Eye (tissue), 1 donor: ENCODE results near the gene ZNF397.
A peak's percentile ranks its signal among the peaks of the same experiment; 100 is the strongest.
"Not testable (repeated sequence)": the region's sequence is repeated elsewhere in the genome, so short reads cannot be mapped to it uniquely, and the experiment has no call there.

Experiments used
- DNase-seq: peaks from one replicate; pipeline ENCODE4 v3.0.0-alpha.2; 2015

The ZNF397 gene

DNA sequence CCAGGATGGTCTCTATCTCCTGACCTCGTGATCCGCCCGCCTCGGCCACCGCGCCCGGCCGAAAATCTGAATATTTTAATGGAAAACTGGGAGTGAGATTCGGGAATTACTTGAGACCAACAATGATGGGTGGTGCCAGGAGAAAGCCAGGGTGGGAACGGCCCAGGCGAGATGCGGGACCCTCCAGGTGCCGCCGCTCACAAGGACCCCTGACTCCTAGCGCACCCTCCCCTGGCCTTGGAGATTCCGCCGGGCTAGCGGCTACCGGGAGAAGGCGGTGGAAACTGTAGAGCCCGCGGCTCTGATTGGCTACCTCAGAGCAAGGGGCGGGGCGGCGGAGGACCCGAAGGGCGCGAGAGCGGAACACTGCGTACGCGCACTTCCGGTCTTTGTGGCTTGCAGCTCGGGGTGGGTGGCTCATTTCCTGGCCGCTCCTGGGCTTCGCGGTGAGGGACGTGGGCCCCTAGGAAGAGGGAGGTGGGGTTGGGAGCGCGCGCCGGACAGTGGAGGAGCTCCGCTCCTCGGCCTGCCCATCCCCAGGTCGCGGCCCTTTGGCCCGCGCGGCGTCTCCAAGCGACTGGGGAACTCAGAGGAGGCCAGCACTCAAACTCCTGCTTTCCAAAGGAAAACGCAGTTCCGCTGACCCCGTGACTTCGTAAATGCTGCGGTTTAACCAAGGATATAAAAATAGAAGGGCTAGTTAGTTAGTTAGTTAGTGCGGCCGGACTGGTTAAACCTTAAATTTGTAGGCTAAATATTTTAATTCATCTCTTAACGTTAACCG is at the start of gene ZNF397:
ZNF397 (plus strand) TSS at position 371 of the 784 bp plus-strand sequence. CDS start 1,437 bp downstream, outside the sequence.
- DNase-seq = peak; percentile 99

DNA sequence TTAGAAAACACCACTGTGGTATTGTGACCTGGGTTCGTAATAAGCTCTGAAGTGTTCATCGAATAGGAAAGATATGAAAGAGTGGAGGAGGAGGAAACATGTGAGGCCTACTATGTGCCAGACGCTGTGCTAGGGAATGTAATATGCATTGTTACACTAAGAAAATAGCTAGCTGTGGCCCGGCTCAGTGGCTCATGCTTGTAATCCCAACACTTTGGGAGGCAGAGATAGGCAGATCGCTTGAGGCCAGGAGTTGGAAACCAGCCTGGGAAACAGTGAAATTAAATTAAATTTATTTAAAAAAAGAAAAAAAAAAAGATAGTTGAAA is 49.2 kb upstream of the ZNF397 start:
- no peak for DNase-seq

DNA sequence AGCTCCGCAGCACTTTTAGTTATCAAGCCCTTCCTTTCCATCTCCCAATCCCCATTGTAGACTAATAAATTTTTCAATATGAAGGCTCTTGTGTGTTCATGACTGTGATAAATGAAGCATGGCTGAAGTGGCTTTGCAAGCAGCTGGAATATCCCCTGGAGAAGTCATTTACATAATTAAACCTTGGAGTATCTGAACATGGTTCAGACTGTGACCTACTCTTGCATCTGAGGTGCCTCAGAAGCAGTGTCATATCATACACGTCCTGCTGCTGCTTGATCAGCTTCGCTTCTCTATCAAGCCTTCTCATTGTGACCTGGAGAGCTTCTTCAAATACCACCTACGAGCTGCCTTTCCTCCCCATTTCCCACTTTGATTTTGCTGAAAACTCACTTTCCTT is 48.4 kb upstream of the ZNF397 start:
- DNase-seq = peak; percentile 78

DNA sequence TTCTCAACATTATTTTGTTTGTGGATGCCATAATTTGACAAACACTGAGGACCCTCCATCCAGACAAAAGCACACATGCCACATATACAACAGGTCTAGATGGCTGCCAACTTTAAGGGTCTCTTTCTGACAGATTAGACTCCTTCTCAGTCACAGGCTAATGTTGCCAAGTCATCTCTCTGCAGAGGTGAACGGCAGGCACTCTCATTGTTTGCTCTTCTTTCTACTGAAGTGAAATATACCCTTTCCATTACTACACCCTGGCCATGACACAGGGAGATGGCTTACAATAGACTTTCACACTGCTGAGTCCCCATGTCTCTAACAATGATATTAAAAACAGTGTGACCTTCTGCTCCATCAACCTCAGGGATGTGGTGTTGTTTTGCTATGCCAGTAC is 47.5 kb upstream of the ZNF397 start:
- DNase-seq = no peak

DNA sequence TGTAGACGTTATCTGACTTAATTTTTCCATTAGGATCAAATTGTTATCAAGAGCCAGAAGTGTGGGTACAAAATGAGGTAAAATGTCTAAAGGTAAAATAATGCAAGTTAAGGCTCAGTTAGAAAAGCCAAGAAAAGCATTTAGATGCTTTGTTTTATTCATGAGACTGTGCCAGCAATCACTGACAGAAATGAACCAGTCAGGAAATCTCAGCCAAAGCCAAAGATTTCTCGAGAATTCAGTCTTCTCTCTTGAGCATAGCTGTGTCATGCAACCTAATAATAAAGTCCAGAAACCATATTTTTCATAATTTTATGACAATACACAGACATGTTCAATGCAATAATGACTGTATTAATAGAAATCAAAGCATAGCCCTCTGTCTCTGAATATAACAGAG is 43.5 kb upstream of the ZNF397 start:
- DNase-seq = peak; percentile 40

DNA sequence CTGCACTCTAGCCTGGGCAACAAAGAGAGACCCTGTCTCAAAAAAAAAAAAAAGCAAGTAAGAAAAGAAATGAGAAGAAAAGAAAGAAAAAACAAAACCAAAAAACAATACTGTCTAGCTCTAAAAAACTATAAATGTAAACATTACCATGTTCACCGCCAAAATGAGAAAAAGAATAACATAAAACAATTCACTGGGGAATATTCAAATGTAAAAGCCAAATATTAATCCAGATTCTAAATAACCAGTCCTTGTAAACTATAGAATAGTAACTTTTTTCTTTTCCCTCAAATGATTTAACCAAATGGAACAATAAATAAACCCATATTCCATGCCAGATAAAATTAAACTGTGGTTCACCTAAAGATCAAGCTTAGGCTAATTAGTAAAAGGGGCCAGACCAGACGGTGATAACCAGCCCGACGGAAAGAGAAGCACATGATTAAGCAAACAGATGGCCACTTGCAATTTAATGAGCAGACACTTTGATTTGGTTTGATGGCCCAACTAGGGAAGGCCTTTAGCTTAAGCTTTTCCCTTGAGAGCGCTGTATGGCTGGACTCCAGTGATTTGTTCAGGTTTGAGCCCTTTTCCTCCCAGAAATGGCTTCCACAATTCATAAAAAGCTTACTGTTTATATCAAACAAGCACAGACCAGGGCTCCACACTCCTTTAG is 39.4 kb upstream of the ZNF397 start:
- DNase-seq = peak; percentile 67

DNA sequence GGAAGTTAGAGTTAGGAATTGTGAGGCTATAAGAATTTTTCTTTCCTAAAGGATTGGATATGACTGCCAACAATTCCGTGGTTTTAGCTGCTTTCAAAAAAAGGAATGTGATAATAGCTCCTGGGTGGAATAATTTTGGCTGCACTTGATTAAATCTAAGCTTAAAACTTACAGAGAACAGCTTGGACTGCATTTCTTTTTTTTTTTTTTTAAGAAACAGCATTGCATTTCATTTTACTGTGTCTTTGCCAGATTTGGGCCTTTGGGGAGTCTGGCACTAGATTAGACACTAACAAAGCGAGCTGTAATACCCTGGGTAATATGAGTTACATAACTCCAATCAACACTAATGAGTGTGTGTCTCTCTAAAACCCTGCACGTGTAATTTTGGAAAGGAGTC is 37.8 kb upstream of the ZNF397 start:
- DNase-seq = peak; percentile 44

DNA sequence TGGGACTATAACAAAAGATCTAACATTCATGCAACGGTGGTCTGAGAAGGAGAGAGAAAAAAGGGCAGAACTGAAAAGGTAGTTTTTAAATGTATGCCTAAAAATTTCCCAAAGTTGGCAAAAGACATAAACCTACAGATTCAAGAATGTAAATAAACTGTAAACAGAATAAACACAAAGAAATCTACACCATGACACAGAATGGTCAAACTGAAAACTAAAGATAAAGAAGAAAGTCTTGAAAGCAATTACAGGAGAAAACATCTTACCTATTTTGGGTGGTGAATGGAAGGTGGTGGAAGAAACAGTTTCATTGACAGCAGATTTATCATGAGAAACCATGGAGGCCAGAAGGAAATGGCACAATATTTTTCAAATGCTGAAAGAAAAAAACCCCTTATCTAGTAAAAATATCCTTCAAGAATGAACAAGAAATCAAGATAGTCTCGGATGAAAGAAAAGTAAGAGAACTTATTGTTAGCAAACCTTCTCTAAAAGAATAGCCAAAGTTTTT is 35.6 kb upstream of the ZNF397 start:
- DNase-seq = no peak

DNA sequence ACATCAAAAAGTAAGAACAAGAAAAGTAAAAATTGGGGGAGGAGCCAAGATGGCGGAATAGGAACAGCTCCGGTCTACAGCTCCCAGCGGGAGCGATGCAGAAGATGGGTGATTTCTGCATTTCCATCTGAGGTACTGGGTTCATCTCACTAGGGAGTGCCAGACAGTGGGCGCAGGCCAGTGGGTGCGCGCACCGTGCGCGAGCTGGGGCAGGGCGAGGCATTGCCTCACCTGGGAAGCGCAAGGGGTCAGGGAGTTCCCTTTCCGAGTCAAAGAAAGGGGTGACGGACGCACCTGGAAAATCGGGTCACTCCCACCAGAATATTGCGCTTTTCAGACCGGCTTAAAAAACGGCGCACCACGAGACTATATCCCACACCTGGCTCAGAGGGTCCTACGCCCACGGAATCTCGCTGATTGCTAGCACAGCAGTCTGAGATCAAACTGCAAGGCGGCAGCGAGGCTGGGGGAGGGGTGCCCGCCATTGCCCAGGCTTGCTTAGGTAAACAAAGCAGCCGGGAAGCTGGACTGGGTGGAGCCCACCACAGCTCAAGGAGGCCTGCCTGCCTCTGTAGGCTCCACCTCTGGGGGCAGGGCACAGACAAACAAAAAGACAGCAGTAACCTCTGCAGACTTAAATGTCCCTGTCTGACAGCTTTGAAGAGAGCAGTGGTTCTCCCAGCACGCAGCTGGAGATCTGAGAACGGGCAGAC is 34.9 kb upstream of the ZNF397 start:
- not testable (repeated sequence) for DNase-seq

DNA sequence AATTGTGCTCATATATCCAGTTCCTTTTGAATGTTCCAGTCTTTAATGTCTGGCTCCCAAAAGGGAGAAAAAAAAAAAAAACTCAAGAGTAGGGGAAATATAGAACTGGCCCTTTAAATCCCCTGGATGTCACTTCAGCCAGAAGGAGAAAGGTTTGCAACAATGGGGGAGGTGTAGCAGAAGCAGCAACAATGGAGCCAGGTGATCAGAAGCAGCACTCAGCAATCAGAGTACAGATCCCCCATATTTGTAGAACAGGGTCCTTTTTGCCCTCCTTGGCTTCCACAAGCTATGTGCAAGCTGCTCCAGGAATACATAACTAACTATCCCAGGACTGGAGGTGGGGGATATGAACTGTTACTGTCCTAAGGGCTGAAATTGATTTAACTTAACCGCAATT is 25.8 kb upstream of the ZNF397 start:
- DNase-seq = no peak

DNA sequence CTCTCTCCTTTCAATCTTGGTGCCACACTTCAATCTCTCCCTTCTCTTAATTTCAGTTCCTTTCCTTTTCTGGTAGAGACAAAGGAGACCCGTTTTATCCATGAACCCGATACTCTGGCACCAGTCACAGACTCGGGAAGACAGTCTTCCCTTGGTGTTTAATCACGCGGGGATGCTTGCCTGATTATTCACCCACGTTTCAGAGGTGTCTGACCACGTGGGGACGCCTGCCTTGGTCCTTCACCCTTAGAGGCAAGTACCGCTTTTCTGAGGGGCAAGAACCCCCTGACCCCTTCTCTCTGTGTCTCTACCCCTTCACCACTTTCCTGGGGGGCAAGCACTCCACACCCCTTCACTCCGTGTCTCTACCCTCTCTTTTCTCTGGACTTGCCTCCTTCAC is 24.2 kb upstream of the ZNF397 start:
- DNase-seq = not testable (repeated sequence)

DNA sequence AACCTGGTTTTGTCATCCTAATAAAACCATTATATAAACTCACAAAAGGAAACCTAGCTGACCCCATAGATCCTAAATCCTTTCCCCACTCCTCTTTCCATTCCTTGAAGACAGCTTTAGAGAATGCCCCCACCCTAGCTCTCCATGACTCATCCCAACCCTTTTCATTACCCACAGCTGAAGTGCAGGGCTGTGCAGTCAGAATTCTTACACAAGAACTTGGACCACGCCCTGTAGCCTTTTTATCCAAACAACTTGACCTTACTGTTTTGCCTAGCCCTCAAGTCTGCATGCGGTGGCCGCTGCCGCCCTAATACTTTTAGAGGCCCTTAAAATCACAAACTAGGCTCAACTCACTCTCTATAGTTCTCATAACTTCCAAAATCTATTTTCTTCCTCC is 21.5 kb upstream of the ZNF397 start:
- not testable (repeated sequence) for DNase-seq

DNA sequence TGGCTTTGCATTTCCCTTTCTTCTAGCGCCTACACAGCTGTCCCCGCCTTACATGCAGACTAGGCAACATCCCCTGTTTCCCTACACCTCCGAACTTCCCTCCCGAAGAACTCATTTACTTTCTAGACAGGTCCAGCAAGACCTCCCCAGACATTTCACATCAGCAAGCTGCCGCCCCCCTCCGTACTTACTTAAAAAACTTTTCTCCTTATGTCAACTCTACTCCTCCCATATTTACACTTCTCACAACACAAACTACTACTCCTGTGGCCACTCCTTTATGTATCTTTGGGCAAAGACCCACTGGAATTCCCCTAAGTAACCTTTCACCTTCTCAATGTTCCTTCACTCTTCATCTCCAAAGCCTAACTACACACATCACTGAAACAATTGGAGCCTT is 20.4 kb upstream of the ZNF397 start:
- DNase-seq = no peak

DNA sequence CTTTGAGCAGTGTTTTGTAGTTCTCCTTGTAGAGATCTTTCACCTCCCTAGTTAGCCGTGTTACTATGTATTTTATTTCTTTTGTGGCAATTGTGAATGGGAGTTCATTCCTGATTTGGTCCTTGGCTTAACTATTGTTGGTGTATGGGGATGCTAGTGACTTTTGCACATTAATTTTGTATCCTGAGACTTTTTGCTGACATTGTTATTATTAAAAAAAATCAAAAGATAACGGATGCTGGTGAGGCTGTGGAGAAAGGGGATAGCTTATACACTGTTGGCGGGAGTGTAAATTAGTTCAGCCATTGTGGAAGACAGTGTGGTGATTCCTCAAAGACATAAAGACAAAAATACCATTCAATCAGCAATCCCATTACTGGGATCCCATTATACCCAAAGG is 17.0 kb upstream of the ZNF397 start:
- DNase-seq = no peak

DNA sequence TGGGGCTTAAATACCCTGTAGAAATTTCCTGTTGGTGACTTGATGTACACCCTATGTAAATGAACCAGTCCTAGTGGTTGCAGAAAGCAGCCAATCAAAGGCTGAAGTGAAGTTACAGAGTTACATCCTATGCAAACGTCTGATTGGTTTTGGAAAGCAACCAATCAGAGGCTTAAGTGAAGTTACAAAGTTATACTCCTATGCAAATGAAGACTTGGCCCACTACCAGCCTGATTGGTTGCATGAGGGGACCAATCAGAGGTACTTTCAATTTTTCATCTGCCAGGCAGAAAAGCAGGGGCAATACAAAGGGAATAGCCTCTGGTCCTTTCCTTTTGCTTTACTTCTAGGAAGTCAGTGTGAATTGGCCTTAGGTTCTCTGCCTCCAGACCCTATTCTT is 13.6 kb upstream of the ZNF397 start:
- DNase-seq = no peak

DNA sequence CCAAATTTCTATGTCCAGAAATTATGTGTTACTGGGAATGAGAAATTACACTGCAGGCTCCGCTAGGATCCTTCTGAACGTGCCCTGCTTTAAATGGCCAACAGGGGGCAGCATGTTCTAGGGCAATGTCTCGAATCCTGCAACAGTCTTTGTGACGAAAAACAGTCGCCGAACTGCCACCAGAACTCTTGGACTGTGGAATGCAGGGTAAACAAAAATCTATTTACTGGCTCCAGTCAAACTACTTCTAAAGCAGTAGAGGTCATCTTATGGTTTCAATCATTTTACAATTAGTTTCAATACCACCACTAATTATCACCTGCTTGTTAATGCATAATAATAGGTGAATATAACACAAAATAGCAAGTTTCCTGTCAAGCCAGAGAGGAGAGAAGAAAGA is 9.8 kb upstream of the ZNF397 start:
- DNase-seq = peak; percentile 94

DNA sequence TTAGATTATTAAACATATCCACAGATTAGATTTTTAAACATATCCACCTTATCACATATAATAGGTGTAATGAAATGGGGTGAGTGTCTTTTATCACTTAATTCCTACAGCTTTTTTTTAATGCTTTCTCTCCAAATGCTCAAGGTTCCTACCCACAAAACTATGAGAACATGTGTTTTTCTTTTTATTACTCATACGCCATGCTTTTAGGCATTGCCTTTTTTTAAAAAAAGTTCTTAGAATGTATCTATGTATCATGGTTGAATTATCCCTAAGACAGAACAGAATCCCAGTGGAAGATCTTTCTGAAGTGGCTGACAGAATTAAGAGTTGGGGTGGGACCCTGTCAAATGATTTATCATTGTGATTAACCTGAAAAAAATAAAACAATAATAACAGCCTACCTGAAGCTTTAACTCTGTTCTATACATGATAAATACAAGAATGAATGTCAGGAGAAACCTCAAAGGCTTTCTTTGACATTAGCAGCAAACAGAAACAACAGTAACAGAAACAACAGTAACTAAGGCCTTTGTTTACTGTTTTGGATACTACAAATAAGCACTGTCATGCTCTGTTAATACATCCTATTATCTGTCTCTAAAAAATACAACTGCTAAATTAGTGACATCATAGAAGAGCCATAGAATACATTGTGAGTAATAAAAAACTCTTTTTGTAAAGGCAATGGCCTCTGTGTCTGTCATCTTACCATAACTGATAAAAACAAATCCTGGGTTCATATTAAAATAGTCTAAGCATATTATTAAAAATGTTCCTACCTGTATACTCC is 4.1 kb upstream of the ZNF397 start:
- DNase-seq = no peak

DNA sequence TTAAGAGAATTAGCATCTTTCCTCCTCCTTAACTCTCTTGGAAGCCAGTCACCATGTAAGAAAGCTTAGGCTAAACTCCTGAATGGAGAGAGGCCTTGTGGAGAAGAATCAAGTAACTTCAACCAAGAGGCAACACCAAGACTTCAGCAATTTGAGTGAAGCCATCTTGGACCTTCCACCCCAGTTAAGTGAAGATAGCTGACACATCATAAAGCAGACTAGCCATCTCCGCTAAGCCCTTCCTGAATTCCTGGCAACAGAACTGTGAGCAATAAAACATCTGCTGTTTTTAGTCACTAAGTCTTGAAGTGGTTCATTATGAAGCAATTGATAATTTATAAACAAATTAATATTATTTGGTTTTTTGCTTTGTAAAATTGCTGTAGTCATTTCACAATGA is 1.5 kb upstream of the ZNF397 start:
- DNase-seq = no peak

DNA sequence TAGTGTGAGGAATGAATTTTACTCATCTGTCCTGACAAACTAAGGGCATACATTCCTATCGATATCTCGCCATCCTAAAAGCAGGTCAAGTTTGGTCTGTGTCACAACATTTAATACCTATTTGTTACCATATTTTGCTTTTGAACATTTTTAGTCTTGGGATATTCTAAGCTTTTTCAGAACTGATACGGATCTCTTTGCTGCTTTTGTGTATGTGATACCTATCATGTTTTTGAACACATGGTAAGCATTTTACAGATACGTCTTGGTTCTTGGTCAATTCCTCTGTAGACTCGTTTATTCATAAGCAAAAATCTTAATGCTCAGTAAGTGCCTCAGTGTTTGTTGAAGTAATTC is 592 bp downstream of the ZNF397 start:
- no peak for DNase-seq

DNA sequence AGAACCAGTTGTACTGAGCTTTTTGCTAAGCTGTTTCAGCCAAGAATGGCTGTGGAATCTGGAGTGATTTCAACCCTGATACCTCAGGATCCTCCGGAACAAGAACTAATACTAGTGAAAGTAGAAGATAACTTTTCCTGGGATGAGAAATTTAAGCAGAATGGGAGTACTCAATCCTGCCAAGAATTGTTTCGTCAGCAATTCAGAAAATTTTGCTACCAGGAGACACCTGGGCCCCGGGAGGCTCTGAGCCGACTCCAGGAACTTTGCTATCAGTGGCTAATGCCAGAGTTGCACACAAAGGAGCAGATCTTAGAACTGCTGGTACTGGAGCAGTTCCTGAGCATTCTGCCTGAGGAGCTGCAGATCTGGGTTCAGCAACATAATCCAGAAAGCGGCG is 1.6 kb downstream of the ZNF397 start:
- peak; percentile 22 for DNase-seq

DNA sequence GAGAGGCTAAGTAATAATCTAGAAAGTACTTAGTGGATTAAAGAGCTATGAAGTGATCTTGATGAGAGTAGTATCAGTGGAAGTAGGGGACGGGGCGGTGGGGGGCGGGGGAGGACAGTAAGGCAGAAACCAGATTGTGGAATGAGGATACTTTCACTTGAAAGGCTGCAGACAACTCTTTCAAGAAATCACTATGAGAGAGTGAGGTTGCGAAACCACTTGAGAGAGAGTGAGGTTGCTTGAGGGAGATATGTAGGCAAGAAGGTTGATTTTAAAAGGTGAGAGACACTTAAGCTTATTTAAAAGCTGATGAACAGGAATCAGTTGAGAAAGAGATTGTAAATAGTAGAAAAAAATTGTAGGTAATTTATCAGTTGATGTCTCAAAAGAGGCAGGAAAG is 3.8 kb downstream of the ZNF397 start:
- DNase-seq = no peak

DNA sequence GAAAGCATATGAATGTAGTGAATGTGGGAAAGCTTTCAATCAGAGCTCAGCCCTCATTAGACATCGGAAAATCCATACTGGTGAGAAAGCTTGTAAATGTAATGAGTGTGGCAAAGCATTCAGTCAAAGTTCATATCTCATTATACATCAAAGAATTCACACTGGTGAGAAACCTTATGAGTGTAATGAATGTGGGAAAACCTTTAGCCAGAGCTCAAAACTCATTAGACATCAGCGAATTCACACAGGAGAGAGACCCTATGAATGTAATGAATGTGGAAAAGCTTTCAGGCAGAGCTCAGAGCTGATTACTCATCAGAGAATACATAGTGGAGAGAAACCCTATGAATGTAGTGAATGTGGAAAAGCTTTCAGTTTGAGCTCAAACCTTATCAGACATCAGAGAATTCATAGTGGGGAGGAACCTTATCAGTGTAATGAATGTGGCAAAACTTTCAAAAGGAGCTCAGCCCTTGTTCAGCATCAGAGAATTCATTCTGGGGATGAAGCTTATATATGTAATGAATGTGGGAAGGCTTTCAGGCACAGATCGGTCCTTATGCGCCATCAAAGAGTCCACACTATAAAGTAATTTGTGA is 5.0 kb downstream of the ZNF397 start:
- DNase-seq = no peak

DNA sequence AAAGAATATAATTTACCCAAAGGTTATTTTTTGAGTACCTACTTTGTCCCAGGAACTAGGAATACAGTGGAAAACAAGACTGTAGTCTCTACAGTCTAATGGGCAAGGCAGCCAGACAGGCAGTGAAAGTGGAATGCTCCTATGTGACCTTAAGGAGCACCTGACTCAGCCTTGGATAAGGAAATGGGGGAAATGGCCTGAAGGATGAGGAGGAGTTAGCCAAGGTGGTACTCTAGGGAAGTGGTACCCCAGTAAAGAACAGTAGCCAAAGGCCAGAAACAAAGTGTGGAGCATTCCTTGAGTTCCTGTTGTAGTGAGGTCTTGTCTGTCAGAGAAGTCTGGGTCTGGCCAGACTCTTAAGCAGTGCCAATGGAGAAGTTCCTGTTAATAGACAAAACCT is 6.0 kb downstream of the ZNF397 start:
- no peak for DNase-seq
